HG03108 (cell line): ENCODE results near the gene KLHL3.
A peak's percentile ranks its signal among the peaks of the same experiment; 100 is the strongest.
"Not testable (repeated sequence)": the region's sequence is repeated elsewhere in the genome, so short reads cannot be mapped to it uniquely, and the experiment has no call there.

ENCODE experiments used
- ATAC-seq: cut with Tn5 transposase; IDR thresholded peaks from one replicate; pipeline ENCODE4 v1.9.1; 2021; ENCODE audit warnings: moderate library complexity; ENCODE audit not compliant: unreplicated experiment

KLHL3 gene

DNA sequence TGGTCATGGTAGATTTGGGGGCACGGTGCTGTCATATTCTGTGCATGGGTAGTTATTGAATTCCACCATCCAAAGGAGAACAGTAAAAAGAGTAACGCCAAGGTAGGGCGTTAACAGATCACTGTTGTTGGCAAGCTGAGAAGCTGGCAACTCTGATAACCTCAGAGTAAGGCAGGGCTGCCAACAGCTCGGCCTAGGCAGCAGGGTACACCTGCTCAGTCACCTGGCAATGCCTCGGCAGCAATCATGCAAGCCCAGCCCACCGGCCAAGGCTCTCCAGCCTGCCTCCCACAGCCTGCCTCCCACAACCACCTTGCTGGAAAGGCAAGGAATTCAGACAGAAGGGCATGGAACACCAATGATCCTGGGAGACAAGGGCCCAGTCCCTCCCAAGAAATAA is 63.9 kb downstream of the KLHL3 start:
- no peak for ATAC-seq

DNA sequence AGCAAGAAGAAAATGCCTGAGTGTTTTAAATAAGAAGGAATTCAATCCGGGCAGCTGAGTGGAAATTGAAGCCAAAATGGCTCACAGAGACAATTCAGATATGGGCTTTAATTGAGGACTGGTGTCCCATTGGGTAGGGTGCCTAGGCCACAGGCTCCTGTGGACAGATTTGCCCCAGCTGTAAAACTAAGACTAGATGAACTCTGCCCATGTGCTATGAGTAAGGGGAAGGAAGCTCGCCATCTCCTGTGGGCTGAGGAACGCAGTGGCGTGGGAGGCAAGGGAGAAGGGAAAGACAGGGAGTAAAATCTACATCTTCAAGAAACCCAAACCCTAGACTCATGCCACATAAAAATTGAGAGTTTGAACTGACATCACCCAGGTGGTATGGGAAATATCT is 66.1 kb downstream of the KLHL3 start:
- no peak for ATAC-seq

DNA sequence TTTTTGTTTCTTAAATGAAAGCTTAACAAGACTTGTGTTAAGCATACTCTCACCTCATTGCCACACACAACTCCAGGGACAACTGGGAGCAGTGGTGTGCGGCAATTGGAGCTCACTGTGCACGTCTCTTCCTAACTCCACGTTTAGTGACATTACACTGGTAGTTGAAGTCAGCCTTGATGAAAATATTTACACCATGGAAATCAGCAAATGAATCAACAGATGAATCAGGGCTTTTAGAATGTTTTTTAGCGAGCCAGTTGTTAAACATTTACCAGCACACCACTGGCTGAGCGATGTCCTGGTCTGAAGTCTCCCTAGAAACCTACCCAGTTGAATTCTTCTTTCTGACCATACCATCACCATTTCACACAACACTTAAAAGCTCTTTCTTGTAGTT is 67.3 kb downstream of the KLHL3 start:
- ATAC-seq, result no peak

DNA sequence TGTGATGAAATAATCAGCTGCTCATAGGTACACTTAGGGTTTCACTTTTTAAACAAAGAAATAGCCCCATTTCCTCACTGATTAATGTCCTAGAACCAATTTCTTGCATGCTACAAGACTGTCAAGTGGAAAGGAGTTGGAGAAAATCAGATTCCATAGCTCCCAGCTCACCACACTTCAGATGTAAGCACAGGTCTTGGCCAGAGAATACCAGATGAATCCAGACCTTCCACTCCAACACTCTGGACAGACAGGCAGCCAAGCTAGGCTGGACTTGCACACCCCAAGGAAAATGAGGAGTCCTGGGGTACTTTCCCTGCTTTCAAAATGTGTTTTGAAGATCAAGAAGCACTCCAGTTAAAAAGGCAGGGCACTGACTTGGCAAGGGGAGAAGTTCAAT is 68.5 kb downstream of the KLHL3 start:
- ATAC-seq, result no peak

DNA sequence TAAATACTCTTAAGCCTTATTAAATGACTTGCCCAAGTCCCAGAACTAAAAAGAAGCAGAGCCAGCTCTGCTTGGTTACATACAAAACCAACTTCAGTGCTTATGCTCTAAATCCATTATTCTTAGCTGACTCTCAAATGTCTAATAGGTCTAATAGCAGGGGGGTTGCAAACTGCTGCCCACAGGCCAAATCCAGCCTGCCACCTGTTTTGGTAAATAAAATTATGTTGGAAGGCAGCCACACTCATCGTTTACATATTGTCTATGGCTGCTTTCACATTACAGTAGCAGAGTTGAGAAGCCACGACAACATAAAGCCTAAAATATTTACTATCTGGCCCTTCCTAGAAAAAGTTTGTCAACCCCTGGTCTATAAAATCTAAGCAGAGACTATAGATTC is 69.0 kb downstream of the KLHL3 start:
- ATAC-seq, result no peak

DNA sequence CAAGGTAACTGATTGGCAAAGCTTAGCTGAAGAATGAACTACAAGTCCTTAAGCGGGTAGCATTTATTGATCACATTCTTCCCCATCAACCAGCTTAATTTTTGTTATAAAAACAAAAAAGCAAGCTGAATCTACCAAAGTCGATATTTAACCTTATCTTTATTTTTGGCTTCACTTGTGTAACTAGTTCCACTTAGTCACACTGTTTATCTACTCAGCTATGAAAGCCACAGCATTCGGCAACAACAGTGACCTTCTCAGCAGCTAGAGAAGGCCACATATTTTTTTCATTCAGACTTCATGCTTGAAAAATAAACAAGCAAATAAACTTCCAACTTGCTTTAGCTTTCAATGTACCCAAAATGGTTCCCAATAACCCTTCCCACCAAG is 69.4 kb downstream of the KLHL3 start:
- peak; percentile 20 for ATAC-seq

DNA sequence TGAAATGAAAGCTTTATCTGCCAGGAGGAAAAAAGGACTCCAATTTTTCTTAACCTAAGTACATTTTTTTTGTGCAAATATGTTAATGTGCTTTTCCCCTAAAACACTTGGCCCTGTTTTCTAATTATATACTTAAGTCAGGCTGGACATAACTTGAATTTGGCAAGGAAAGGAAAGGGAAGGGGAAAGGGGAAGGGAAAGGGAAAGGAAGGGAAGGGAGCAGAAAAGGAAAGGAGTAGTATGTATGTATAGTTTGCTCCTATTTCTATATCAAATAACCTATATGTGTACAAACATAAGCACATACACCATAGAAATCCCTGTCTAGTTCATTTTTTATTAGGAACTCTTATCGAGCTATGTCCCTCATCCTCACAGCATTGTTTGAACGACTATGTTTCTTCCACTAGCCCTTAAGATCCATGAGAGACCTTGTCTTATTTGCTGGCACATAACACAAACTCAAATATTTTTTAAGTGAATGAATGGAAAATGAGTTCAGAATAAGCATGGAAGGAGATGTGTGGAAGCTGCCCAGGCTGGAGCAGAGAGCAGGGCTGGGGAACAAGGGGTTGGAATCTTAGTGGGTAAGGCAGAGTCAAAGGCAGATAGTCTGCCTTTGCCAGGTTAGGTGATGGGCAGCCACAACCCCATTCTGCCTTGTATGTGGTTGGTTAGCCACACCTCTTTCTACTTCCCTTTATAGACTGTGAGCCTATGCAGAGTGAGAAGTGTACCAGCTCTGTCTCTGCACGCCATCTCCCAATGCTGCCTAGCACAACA is 70.0 kb downstream of the KLHL3 start:
- peak; percentile 100 for ATAC-seq

DNA sequence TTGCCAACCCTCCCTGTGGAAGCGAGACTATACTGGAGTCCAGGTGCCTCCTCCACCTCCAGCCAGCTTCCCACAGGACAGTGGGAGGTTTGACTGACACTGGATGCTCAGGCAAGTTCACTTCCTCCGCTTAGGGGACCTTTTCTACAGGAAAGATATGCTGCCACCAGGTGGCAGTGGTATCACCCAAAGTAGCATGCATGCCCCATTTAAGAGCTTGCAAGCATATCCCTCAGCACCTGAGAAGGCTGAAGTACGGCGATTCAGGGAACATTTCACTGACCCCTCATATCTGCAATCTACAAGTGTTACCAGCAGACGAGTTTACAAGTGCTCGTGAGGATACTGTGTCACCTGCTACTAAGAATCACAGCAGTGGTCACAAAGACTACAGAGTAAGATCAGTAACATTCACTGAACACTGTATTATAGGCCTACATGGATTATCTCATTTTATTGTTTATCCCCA is 75.5 kb downstream of the KLHL3 start:
- ATAC-seq, result peak; percentile 79

DNA sequence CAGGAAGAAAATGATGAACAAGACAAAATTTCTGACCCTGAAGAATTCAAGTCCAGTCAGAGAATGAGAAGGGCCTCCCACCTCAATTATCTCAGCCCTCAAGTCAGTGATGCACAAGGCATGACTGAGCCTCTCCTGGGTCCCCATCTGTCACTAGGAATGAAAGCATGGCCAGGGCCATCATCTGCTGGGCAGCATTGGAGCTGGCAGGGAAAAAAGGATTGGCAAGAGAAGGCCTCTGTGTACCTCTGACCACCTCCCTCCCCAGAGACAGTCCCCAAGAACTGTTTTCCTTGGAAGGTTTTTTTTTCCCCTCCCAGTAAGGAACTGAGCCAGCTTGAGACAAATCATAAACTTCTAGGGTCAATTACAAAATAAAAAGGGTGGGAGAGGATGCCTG is 76.7 kb downstream of the KLHL3 start:
- ATAC-seq, result no peak

DNA sequence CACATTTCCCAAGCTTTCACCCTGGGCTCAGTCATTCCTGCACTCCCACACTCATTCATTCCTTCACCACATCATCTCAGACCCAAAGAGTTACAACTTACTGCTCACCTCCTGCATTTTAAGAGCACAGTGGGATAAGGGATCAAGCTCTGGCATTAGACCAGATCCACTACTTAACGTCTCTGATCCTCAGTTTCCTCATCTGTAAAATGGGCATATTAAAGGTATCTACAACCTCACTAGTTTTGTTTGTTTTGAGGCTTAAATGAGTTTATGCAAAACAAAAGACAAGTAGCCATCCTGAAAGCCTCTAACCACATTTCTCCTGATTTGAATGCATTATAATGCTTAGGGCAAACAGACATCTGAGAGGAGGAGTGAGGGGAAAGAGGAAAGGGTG is 77.6 kb downstream of the KLHL3 start:
- ATAC-seq, result no peak

DNA sequence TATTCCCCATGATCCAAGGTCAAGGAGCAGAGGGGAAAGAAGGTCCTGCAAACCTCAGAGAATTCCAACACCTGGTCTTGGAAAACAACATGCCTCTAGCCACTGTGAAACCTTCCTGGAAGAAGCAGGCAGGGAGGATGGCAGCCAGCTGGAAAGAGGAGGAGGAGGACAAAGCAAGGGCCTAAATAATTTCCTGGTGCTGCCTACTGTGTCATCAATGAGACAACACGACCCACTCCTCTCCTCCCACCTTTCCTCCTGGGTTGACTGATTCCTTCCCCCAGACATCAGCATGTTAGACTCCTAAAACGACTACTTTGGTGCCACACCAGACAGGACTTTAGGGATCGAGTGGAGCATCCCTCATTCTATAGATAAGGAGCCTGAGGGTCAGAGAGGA is 78.8 kb downstream of the KLHL3 start:
- ATAC-seq, result no peak

DNA sequence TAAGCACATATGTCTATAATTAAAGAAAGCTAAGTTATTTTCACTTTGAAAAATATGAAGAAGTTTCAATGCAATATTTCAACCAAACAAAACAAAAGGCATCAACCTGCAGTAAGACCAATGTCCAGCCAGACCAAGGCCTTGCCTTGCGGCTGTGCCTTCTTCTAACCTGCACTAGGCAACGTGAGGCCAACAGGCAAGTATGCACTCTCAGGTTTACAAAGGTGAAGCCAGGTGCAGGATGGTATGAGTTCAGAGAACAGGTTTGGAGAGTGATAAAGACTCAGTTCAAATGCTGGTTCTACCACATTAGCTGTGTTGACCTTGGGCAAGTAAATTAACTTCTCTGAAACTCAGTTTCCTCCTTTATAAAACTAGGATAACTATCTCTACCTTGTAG is 79.3 kb downstream of the KLHL3 start:
- no peak for ATAC-seq

DNA sequence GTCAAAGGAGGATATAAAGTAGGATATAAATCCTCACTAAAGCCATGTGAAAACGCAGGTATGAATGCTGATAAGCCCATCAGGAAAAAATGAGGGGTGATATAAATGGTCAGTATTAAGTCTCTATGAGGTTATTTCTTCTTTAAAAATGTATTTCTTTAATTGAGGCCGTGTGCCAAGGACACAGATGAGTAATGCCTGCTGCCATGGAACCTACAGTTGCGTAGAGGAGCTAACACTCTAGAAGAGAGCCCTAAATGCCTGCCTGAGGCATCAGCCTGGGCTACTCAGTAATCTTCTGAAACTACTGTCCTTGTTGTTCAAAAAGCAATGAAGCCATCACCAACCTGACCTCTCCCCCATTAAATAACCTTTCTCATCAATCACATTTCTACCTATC is 84.9 kb downstream of the KLHL3 start:
- no peak for ATAC-seq

DNA sequence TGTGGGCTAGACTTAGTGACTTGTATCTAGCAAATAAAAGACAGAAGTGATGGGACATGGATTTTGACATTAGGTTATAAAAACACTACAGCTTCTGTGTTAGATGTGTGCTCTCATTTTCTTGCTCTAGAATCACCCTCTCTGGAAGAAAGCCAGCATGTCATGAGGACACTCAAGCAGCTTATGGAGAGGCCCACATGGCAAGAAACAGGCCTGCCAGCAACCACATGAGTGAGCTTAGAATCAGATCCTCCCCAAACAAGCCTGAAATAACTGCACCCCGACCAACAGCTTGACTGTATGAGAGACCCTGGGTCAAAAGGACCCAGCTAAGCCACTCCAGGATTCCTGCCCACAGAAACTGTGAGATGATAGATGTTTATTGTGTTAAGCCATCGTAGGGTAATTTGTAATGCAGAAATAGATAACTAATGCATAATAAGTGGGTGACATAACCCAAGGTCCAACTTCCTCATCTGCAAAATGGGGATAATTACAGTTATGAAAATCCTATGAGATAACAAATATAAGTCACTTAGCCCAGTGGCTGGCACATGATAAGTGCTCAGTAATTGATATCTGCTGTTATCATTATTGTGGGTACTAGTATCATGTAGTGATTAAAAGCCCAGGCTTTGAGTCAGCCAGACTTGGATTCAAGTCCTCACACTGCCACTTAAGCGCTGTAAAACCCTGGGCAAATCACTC is 86.5 kb downstream of the KLHL3 start:
- ATAC-seq, result no peak

DNA sequence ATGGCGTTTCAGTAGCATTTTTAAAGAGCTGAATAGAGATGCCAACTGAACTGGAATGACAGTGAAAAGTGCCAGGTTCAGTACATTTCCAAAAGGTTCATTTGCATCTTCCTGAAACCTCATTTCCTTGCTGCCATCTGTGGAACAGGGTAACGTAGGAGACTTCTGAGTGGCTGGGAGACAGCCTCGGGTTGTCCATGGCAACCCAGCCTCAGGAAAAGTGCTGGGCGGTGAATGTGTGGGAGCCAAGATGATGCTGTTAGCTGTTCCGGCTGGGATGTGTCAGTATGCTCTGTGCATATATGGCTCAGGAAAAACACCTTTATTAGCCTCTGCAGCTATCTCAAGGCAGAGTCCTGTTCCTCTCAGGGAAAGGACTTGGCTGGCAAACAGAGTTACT is 87.5 kb downstream of the KLHL3 start:
- ATAC-seq, result no peak

DNA sequence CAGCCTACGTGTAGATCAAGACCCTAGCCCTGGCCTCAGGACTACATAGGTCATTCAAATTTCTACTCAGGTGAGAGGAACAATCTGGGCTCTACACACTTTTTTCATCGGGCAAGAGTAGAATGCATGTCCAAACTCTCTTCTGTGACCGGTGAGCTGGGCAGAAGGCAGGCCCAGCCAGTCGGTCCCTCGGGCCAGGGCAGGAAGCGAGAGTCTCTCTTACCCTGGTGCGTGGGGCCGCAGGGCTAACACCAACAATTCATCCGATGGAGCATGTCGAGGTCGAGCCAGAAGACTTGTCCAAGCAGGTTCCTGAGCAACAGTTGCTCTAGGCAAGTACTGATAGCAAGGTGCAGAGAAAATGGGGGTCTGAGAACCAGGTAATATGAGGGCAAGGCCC is 88.5 kb downstream of the KLHL3 start:
- no peak for ATAC-seq

DNA sequence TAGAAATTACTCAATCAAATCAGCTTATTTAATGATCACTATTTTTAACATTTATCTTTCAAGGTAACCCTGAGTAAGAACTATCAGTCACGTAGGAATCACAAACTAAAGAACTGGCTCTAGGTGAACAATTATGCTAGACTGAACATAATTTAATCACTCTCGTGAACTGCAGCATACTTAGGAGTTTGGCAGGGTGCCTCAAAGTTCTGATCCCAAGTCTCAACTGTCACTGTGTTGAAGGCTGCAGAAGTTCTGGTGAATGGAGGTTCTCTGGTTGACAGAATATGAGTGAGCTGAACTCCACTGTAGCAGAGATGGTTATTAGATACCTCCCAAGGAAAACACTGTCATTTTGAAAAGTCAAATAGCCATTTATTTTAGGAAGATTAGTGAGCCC is 89.1 kb downstream of the KLHL3 start:
- no peak for ATAC-seq

DNA sequence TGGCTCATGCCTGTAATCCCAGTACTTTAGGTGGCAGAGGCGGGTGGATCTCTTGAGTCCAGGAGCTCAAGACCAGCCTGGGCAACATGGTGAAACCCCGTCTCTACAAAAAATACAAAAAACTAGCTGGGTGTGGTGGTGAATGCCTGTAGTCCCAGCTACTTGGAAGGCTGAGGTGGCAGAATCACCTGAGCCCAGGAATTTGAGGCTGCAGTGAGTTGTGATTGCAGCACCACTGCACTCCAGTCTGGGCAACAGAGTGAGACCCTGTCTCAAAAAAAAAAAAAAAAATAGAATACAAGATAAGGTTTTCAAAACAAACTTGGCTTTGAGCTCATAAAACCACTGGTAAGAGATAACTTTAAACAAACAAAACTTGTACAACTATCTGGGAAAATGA is 92.8 kb downstream of the KLHL3 start:
- ATAC-seq, result not testable (repeated sequence)

DNA sequence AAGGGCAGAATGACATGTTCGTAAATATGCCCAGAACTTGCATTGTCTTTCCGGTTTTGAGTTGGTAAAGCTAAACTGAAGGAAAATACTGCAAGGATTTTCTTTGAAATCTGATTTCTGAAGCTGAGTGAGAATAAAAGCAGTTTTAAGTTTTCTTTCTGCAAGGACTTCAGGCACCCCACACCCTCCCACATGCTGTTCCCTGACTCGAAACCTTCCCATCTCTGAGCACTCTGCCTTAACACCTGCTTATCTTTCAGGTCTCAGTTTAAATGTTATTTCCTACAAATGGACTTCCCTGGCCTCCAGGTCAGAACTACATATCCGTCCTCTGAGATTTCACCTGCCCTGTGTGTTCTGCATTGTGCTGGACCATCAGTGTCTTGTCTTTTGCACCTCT is 93.8 kb downstream of the KLHL3 start:
- no peak for ATAC-seq

DNA sequence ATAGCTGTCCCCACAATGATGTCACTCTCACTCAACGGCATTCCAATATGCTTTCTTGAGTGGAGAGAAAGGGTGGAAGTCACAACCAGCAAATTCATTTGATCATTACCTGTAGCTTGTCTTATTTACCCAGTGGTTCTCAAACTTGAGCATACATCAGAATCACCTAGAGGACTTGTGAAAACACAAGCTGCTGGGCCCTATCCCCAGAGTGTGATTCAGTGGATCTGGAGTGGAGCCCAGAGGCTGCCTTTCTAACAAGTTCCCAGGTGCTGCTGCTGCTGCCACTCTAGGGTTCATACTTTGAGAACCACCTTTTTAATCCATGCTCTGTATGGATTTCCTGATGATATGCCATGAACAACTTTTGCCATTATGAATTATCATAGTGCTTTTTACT is 94.7 kb downstream of the KLHL3 start:
- ATAC-seq, result no peak

DNA sequence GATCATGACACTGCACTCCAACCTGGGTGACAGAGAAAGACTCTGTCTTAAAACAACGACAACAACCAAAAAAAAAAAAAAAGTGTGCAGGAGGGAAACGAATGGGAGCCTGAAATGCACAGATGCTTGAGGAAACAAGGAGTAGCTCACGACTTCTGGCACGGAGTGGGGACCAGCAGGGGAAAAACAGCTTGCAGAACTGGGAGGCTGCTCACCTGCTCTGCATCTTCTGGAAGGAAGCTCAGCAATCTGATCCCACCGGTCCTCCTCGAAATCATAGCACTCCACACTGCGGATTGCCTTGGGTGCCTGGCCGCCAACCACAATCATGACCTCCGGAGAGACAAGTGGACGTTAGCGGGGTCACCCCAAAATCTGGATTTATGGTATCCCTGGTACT is 96.2 kb downstream of the KLHL3 start:
- no peak for ATAC-seq

DNA sequence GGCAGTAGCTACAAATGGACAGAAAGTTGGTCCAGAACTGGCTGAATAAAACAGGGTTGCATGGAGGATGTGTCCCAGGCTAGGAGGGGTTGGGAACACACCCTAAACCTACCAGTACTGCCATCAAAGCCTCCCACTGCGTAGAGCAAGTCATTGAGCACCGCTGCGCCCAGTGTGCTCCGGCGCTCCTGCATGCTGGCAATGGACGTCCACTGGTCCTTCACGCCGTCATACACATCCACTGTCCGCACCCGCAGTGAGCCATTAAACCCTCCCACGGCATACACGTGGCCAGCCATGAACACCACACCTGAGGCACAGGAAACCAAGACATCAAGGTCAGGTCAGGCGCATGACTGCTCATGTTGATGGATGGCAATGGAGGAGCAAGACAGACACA is 97.0 kb downstream of the KLHL3 start:
- no peak for ATAC-seq
